GM12865 (cell line): ENCODE results near the gene FRMD6.

Experiments
- DNase-seq: peaks from one replicate; pipeline ENCODE4 v3.0.0; 2010; ENCODE audit warnings: low read depth
- H3K4me3 ChIP-seq: 2 replicates; pipeline ENCODE4 v1.5.1; 2011; ENCODE audit warnings: mild to moderate bottlenecking, low read depth, low read length, control low read depth
- TF ChIP-seq, protein P1 (sequence below): IDR thresholded peaks from 2 replicates; pipeline ENCODE4 v1.5.1; 2011; ENCODE audit warnings: low read length, control low read depth, low read depth, inconsistent platforms; ENCODE audit not compliant: insufficient read depth; ENCODE audit errors: missing control alignments

The FRMD6 gene

DNA sequence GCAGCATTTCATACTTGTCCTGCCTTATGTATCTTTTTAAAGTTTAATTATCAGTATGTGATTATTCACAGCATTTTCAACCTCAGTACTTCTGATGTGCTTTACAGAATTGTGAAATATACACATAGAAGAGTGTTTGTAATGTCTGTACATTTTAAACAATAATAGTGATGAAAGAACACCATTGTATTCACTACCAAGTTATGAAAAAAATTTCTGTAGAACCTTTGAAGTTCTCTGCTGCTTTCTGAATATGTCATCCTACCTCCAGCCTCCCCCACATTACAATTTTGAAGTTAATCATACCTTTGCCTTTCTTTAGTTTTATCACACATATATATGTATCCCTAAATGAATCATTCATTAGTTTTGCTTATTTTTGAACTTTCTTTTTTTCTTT is 24.8 kb downstream of the FRMD6 start:
- H3K4me3 ChIP-seq: no peak overlapping the region
- TF ChIP-seq, protein P1, sequence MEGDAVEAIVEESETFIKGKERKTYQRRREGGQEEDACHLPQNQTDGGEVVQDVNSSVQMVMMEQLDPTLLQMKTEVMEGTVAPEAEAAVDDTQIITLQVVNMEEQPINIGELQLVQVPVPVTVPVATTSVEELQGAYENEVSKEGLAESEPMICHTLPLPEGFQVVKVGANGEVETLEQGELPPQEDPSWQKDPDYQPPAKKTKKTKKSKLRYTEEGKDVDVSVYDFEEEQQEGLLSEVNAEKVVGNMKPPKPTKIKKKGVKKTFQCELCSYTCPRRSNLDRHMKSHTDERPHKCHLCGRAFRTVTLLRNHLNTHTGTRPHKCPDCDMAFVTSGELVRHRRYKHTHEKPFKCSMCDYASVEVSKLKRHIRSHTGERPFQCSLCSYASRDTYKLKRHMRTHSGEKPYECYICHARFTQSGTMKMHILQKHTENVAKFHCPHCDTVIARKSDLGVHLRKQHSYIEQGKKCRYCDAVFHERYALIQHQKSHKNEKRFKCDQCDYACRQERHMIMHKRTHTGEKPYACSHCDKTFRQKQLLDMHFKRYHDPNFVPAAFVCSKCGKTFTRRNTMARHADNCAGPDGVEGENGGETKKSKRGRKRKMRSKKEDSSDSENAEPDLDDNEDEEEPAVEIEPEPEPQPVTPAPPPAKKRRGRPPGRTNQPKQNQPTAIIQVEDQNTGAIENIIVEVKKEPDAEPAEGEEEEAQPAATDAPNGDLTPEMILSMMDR: no peak
- no peak for DNase-seq

DNA sequence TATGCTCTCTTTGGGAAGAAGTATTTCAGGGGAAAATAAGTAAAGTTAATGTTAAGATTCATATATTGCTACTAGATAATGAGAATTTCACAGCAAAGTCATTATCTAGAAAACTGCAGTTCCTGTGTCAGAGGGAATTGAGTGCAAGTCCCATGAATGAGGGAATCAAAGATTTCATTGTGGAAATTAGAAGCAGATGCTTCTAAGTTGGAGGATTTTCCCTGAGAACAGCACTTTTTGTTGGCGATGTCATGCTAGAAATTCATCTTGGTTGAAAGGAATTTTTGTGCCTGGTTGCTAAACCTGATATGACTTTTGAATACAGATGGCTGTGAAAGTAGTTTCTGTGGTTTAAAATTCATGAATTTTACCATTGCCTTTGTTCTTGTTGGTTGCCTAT is 25.6 kb downstream of the FRMD6 start:
- no peak overlapping the region for H3K4me3 ChIP-seq
- TF ChIP-seq, protein P1: no peak
- DNase-seq: no peak

DNA sequence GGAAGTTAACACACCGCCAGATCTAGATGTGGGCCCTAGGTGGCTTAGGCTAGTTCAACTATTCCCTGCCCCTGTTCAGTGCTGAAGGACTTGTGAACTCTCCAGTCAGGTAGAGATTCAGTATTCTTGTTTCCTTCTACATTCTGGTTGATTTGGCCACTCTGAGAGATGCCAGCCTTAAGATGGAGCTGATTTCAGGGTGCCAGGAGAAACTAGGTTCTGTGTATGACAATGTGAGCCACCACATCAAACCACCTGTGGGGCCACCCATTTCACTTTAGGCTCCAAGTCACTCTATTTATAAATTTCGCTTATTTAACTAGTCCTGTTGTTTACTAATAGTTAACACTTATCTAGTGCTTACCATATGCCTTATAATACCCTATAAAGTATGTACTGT is 26.0 kb downstream of the FRMD6 start:
- TF ChIP-seq, protein P1: no peak
- H3K4me3 ChIP-seq: no peak overlapping the region
- peak; percentile 13 for DNase-seq

DNA sequence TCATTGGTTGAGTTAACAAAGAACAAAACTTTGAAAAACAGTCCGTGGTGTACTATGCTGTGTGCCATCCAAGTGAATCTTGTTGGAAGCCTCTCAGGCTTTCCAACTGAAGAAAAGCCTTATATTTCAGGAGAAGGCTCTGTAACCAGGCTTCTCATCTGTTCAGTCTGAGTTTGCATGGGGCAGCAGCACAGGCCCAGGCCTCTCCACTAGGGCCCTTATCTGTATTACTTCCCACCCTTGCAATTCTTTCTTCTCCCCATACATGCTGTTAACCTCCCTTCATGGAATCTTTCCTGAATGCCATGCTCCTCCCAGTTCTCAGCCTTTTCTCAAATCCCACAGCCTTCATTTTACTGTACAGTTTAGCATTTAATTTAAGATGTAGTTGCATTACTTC is 28.3 kb downstream of the FRMD6 start:
- TF ChIP-seq, protein P1: no peak
- H3K4me3 ChIP-seq: no peak overlapping the region
- no peak for DNase-seq

DNA sequence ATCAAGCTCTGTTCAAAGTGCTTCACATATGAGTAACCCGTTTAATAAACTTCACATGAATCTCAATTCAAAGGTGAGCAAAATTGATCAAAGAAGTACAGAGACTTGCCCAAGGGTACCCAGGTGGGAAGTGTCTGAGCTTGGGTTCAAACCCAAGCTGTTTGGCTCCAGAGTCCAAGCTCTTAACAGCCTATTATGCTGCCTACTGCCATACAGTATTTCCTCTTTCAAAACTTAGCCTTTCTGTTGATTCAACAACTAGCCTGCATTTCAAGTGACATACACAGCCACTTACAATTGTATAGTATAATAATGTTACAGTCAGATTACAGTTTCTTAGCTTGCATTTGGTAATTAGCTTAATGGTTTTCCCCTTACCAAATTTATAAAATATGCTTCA is 29.7 kb downstream of the FRMD6 start:
- no peak overlapping the region for H3K4me3 ChIP-seq
- DNase-seq: no peak
- TF ChIP-seq, protein P1: no peak

DNA sequence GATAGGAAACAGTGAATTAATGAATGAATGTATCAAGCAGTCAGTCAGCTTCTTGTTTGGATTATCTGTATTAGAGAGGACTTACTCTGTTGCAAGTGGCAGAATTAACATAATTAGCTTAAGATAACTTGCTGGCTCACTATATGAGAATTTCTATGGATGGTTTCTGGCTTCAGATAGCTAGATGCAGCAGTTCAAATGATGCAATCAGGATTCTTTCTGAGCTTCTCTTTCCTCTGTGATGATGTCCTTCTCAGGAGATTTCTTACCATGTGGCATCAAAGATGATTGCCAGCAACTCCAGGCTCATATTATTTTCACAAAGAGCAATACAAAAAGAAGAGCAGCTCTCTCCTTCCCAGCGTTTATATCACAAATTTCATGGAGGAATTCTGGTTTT is 30.7 kb downstream of the FRMD6 start:
- DNase-seq: no peak
- TF ChIP-seq, protein P1: no peak
- H3K4me3 ChIP-seq: no peak overlapping the region

DNA sequence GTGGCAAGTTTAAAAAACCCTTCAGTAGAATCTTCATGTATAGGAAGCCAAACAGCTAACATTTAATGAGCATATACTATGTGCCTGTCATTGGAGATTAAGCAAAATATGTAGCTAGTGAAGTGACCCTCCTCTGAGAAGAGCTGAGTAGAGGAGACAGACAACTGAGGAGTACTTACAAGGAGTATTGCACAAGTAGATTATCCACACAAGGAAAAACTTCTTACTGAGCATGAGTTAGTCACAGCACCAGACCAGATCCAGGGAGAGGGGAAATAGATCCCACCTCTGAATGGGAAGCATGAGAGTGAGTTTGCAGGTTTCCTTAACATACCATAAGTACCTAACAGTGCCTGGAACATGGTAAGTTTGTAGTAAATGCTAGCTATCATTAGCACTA is 33.0 kb downstream of the FRMD6 start:
- TF ChIP-seq, protein P1: no peak
- DNase-seq: no peak

More for the DNA sequence above, 33.0 kb downstream of the FRMD6 start:
- H3K4me3 ChIP-seq: no peak overlapping the region
